ENCODE results near the gene KRTAP3-3. TPM values are rescaled to one million over a fixed set of nuclear protein-coding genes. Genes with fewer than 3 reads are reported as not detected.

The KRTAP3-3 gene
- total RNA-seq, 4 donors from 2014 or later = not detected

- no peak for TF ChIP-seq POLR2A (IDR thresholded peaks at IDR 0.05)
- TF ChIP-seq CTCF (IDR thresholded peaks at IDR 0.05 in 4 of 5, conservative IDR thresholded peaks at IDR 0.05 in 1 of 5) = no peak
- in situ Hi-C loops (cut with MboI; ENCODE audit: low sequenced_read_pairs in 4 of 4) (loop anchor here in 2 of 4 donors (25.0 kb wide), 2 partner anchors 88 to 112 kb away; partner anchors contain the start of genes KRT12 (in 1 of the 2), KRTAP2-2 (in 1 of the 2), KRTAP2-3 (in 1 of the 2) and KRTAP2-4 (in 1 of the 2)), intact Hi-C loops (cut with DNase I; ENCODE audit: low total_unique reads) (loop anchor here (5.0 kb wide), 1 partner anchor 38 kb away; no protein-coding TSS in a partner anchor)
- Histone ChIP-seq H3K9me3 (no peaks in the 10 kb centered on the region), H3K4me1 (peaks cover 13 to 14% of the 10 kb centered on the region in 2 donors), H3K27ac (no peak overlapping the region), H3K36me3 (no peaks in the 10 kb centered on the region), H3K27me3 (peaks cover 3 to 15% (median 8%) of the 10 kb centered on the region in 3 donors), H3K4me3 (no peak overlapping the region)
- DNase-seq (peak; percentile 16), ATAC-seq (peak in 1 of 2 donors; percentile 71)
Measured at GRCh38 chr17:40950176-40950575, 43.8 kb downstream of the KRTAP3-3 start.

GRCh38 chr17:40949418-40949817 lies 44.5 kb downstream of the KRTAP3-3 start:
- peaks cover 13 to 14% of the 10 kb centered on the region in 2 donors for H3K4me1 ChIP-seq
- no peak for ATAC-seq
- TF ChIP-seq POLR2A (IDR thresholded peaks at IDR 0.05) = no peak
- no peak for TF ChIP-seq CTCF (IDR thresholded peaks at IDR 0.05 in 4 of 5, conservative IDR thresholded peaks at IDR 0.05 in 1 of 5)
- no peaks in the 10 kb centered on the region for H3K9me3 ChIP-seq
- no peak overlapping the region for H3K4me3 ChIP-seq
- H3K27ac ChIP-seq = no peak overlapping the region
- in situ Hi-C loops (cut with MboI; ENCODE audit: low sequenced_read_pairs in 4 of 4) = no loop called here
- peaks cover 3 to 15% (median 8%) of the 10 kb centered on the region in 3 donors for H3K27me3 ChIP-seq
- intact Hi-C loops (cut with DNase I; ENCODE audit: low total_unique reads) = no loop called here
- no peak for DNase-seq
- H3K36me3 ChIP-seq = no peaks in the 10 kb centered on the region

- H3K4me3 ChIP-seq = no peak overlapping the region
- H3K36me3 ChIP-seq = no peaks in the 10 kb centered on the region
- DNase-seq = no peak
- intact Hi-C loops (cut with DNase I; ENCODE audit: low total_unique reads) (no loop called here), in situ Hi-C loops (cut with MboI; ENCODE audit: low sequenced_read_pairs in 4 of 4) (no loop called here)
- H3K4me1 ChIP-seq = peaks cover 10% of the 10 kb centered on the region in 2 donors
- TF ChIP-seq CTCF (IDR thresholded peaks at IDR 0.05 in 4 of 5, conservative IDR thresholded peaks at IDR 0.05 in 1 of 5) (no peak), POLR2A (IDR thresholded peaks at IDR 0.05) (no peak)
- H3K27me3 ChIP-seq = peaks cover 6 to 15% (median 8%) of the 10 kb centered on the region in 3 donors
- H3K27ac ChIP-seq = no peak overlapping the region
- no peaks in the 10 kb centered on the region for H3K9me3 ChIP-seq
- ATAC-seq = no peak
Measured at GRCh38 chr17:40947929-40948328, 46.0 kb downstream of the KRTAP3-3 start.

- no peak for ATAC-seq
Measured at GRCh38 chr17:40945414-40945813, 48.5 kb downstream of the KRTAP3-3 start.

More at GRCh38 chr17:40945414-40945813, 48.5 kb downstream of the KRTAP3-3 start:
- intact Hi-C loops (cut with DNase I; ENCODE audit: low total_unique reads) = no loop called here
- no peak overlapping the region for H3K4me3 ChIP-seq
- no peak for DNase-seq
- peaks cover 6 to 15% (median 8%) of the 10 kb centered on the region in 3 donors for H3K27me3 ChIP-seq
- H3K9me3 ChIP-seq = no peaks in the 10 kb centered on the region
- H3K4me1 ChIP-seq = peaks cover 0 to 4% of the 10 kb centered on the region in 2 donors
- in situ Hi-C loops (cut with MboI; ENCODE audit: low sequenced_read_pairs in 4 of 4) = no loop called here
- H3K27ac ChIP-seq = no peak overlapping the region
- no peak for TF ChIP-seq POLR2A (IDR thresholded peaks at IDR 0.05)
- TF ChIP-seq CTCF (IDR thresholded peaks at IDR 0.05 in 4 of 5, conservative IDR thresholded peaks at IDR 0.05 in 1 of 5) = no peak
- H3K36me3 ChIP-seq = no peaks in the 10 kb centered on the region

Data from gastrocnemius medialis (tissue), 4 donors.